Mesothelial cell of epicardium (in vitro differentiated cells): ENCODE results near the gene TAGLN. TPM values are rescaled to one million over a fixed set of nuclear protein-coding genes. Genes with fewer than 3 reads are reported as not detected.

Experiments
- DNase-seq, 2 experiments: peaks; one replicate each; pipeline ENCODE4 v3.0.0; 2021; ENCODE audit warnings: low spot score in 2 of 2; ENCODE audit not compliant: unreplicated experiment in 2 of 2
- H3K27ac Mint-ChIP-seq: 2 replicates; pipeline ENCODE4 v1.8.0; 2021; ENCODE audit warnings: mixed read lengths
- H3K27me3 Mint-ChIP-seq: 2 replicates; pipeline ENCODE4 v1.8.0; 2021; ENCODE audit warnings: low read depth, mixed read lengths
- H3K36me3 Mint-ChIP-seq: 2 replicates; pipeline ENCODE4 v1.8.0; 2021; ENCODE audit warnings: mixed read lengths
- H3K4me1 Mint-ChIP-seq: 2 replicates; pipeline ENCODE4 v1.8.0; 2021; ENCODE audit warnings: mixed read lengths
- H3K4me3 Mint-ChIP-seq: 2 replicates; pipeline ENCODE4 v1.8.0; 2021; ENCODE audit warnings: mild to moderate bottlenecking, moderate library complexity, mixed read lengths
- H3K9me3 Mint-ChIP-seq: 2 replicates; pipeline ENCODE4 v1.8.0; 2021; ENCODE audit warnings: mixed read lengths
- total RNA-seq: library from RNA; stranded (reverse); gene quantifications from 3 replicates; pipeline ENCODE4 v1.2.1, GENCODE V29; 2021
- TF ChIP-seq, protein P1 (sequence below): fragments of 200-600 bp; sonication (generic); IDR thresholded peaks from one replicate; pipeline ENCODE4 v1.5.0; 2021; ENCODE audit warnings: antibody characterized with exemption; ENCODE audit not compliant: unreplicated experiment

Gene TAGLN
- total RNA-seq, 1 donor from 2014 or later = 197 TPM

DNA sequence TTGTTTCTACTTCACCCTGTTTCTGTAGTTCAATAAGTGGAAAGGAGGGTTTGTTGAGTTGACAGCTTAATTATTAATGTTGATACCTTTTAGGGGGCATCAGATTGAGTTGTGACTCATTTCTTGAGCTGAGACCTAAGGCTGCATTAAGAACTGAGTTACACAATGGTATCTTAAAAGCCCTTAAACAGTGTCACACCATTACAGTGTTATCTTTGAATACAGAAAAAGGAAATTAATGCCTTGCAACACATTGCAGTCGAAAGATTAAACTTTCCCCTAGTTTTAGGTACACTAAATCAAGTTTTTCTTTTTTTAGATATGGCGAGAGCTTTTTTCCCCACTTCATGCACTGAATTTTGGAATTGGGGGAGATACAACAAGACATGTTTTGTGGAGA, 38.3 kb upstream of the TAGLN start:
- no peak for DNase-seq
- Mint-ChIP-seq H3K36me3 (peaks cover 37% of the 10 kb centered on the region), H3K27me3 (no peaks in the 10 kb centered on the region), H3K4me1 (peaks cover 8% of the 10 kb centered on the region), H3K9me3 (no peaks in the 10 kb centered on the region), H3K27ac (peak overlapping the region; percentile 56), H3K4me3 (no peak overlapping the region)
- TF ChIP-seq, protein P1, sequence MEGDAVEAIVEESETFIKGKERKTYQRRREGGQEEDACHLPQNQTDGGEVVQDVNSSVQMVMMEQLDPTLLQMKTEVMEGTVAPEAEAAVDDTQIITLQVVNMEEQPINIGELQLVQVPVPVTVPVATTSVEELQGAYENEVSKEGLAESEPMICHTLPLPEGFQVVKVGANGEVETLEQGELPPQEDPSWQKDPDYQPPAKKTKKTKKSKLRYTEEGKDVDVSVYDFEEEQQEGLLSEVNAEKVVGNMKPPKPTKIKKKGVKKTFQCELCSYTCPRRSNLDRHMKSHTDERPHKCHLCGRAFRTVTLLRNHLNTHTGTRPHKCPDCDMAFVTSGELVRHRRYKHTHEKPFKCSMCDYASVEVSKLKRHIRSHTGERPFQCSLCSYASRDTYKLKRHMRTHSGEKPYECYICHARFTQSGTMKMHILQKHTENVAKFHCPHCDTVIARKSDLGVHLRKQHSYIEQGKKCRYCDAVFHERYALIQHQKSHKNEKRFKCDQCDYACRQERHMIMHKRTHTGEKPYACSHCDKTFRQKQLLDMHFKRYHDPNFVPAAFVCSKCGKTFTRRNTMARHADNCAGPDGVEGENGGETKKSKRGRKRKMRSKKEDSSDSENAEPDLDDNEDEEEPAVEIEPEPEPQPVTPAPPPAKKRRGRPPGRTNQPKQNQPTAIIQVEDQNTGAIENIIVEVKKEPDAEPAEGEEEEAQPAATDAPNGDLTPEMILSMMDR = no peak

DNA sequence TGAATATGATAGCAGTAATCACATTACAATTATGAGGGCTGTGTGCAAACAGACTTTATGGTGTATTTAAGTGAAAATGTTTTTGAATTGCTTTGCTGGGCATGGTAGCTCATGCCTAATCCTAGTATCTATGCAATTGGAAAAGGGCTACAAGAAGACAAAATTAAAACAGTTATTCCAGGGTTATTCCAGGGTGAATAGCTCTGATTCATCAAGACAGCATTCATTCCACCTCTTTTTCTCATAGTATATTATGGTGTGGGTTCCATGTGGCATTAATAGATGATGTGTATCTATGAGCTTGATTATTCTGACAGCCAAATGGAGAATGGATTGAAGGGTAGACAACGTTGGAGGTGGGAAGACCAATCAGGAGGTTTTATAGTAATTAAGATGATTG, 32.7 kb upstream of the TAGLN start:
- no peaks in the 10 kb centered on the region for H3K9me3 Mint-ChIP-seq
- DNase-seq = no peak
- H3K4me3 Mint-ChIP-seq = no peak overlapping the region
- TF ChIP-seq, protein P1 = no peak
- H3K4me1 Mint-ChIP-seq = peaks cover 23% of the 10 kb centered on the region
- no peak overlapping the region for H3K27ac Mint-ChIP-seq
- H3K36me3 Mint-ChIP-seq = peaks cover 23% of the 10 kb centered on the region
- H3K27me3 Mint-ChIP-seq = no peaks in the 10 kb centered on the region

DNA sequence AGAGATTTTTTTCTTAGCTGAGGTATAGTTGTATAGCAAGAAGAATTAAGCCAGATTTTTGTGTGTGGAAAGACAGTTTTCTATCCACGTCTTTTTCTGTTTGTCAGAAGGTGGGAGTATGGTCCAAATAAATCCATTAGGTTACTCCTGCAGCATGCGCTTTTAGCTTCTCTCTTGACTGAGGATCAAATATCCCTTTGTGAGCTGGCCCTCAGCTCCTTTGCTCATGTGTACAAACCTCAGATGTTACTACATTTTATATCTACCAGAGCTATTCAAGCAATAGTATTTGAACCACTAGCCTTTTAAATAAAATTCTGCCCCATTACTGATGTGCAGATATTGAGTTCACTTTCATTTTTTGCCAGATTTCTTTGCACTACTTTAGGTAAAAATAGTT, 29.4 kb upstream of the TAGLN start:
- H3K27ac Mint-ChIP-seq = peak overlapping the region; percentile 93
- peaks cover 42% of the 10 kb centered on the region for H3K4me1 Mint-ChIP-seq
- no peak for DNase-seq
- TF ChIP-seq, protein P1 = no peak
- peaks cover 12% of the 10 kb centered on the region for H3K36me3 Mint-ChIP-seq
- H3K4me3 Mint-ChIP-seq = no peak overlapping the region
- no peaks in the 10 kb centered on the region for H3K27me3 Mint-ChIP-seq
- H3K9me3 Mint-ChIP-seq = no peaks in the 10 kb centered on the region

DNA sequence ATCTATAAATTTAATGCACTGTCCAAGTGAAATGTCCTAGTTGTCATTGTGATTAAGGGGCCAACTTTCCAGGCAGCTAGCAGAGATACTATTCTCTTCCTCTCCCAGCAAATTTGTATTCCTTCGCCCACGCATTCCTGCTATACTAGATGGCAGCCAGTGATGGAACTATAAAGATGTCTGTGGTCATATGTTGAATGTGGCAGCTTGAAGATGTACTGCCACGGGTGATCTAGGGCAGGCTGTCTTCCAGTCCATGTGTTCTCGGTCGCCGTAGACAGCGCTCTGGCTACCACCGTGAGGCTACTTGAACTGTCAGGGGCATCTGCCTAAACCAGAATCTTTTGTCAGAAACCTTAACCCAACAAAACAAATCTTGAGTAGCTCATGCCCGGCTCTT, 29.0 kb upstream of the TAGLN start:
- H3K27me3 Mint-ChIP-seq = no peaks in the 10 kb centered on the region
- peaks cover 10% of the 10 kb centered on the region for H3K36me3 Mint-ChIP-seq
- no peak overlapping the region for H3K4me3 Mint-ChIP-seq
- H3K27ac Mint-ChIP-seq = peak overlapping the region; percentile 93
- no peak for DNase-seq
- TF ChIP-seq, protein P1 = no peak
- H3K4me1 Mint-ChIP-seq = peaks cover 43% of the 10 kb centered on the region
- H3K9me3 Mint-ChIP-seq = no peaks in the 10 kb centered on the region

DNA sequence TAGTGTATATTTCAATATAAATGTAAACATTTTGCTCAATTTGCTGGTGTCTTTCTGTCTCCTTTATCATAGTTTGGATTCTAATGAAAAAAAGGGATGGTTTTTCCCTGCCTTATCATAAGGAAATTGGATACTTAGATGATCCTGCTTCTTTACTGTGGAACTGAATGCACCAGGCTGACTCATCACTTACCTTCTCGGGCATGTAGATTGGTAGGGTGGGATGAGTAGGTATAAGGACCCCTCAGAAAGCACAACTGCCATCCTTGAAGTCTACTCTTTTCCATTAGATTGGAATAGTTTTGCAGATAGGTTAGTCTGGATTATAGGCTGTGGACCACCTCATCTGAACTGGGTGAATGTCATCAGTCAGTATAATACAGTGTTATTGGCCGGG, 28.2 kb upstream of the TAGLN start:
- H3K36me3 Mint-ChIP-seq = peaks cover 6% of the 10 kb centered on the region
- H3K9me3 Mint-ChIP-seq = no peaks in the 10 kb centered on the region
- no peak for DNase-seq
- H3K27me3 Mint-ChIP-seq = no peaks in the 10 kb centered on the region
- H3K4me1 Mint-ChIP-seq = peaks cover 47% of the 10 kb centered on the region
- TF ChIP-seq, protein P1 = no peak
- H3K4me3 Mint-ChIP-seq = no peak overlapping the region
- no peak overlapping the region for H3K27ac Mint-ChIP-seq
